GM12878 (cell line): ENCODE data around the gene POU5F1. TPM values are rescaled to one million over a fixed set of nuclear protein-coding genes. Genes with fewer than 3 reads are reported as not detected.

ENCODE experiments used
- BACH1 ChIP-seq: fragments of 450-650 bp; IDR thresholded peaks from 2 replicates; pipeline ENCODE4 v1.6.1; 2017; ENCODE audit warnings: mild to moderate bottlenecking, borderline replicate concordance
- BCL11A ChIP-seq: IDR thresholded peaks from 2 replicates; pipeline ENCODE4 v1.6.1; 2011; ENCODE audit warnings: low read depth, low read length
- CBFB ChIP-seq: IDR thresholded peaks from 2 replicates; pipeline ENCODE4 v1.6.1; 2016; ENCODE audit warnings: antibody characterized with exemption, low read depth
- CHD1 ChIP-seq: IDR thresholded peaks from 2 replicates; pipeline ENCODE4 v1.6.1; 2012; ENCODE audit warnings: low read depth, low read length, improper control_type of control experiment
- HDGF ChIP-seq: fragments of 450-650 bp; IDR thresholded peaks from 2 replicates; pipeline ENCODE4 v1.6.1; 2016; ENCODE audit warnings: antibody characterized with exemption
- NFYA ChIP-seq: IDR thresholded peaks from 2 replicates; pipeline ENCODE4 v1.6.1; 2011; ENCODE audit warnings: low read depth, mild to moderate bottlenecking, low read length, improper control_type of control experiment, borderline replicate concordance
- PAX5 ChIP-seq: IDR thresholded peaks from 2 replicates; pipeline ENCODE4 v1.6.1; 2011; ENCODE audit warnings: low read depth, low read length, borderline replicate concordance
- SMC3 ChIP-seq: IDR thresholded peaks from 2 replicates; pipeline ENCODE4 v1.6.1; 2011; ENCODE audit warnings: low read length, improper control_type of control experiment, borderline replicate concordance
- SRF ChIP-seq, 2 experiments: IDR thresholded peaks; 2 replicates each; pipeline ENCODE4 v1.6.1; 2011; ENCODE audit warnings: low read depth in 2 of 2, low read length in 2 of 2, mild to moderate bottlenecking in 1 of 2, moderate library complexity in 1 of 2
- SUZ12 ChIP-seq: fragments of 200-600 bp; sonication (generic); IDR thresholded peaks from one replicate; pipeline ENCODE4 v1.6.1; 2018; ENCODE audit warnings: antibody characterized with exemption, mild to moderate bottlenecking; ENCODE audit not compliant: unreplicated experiment
- TBL1XR1 ChIP-seq: IDR thresholded peaks from 2 replicates; pipeline ENCODE4 v1.6.1; 2012; ENCODE audit warnings: low read depth, low read length, improper control_type of control experiment
- polyA plus RNA-seq, 11 experiments: library from polyadenylated mRNA; depleted of rRNA in 4 of 11; unstranded in 6 of 11; stranded (reverse) in 5 of 11; fragments of >200 nt; fragmentation: Nextera tagmentation in 4 of 11; fragmentation: Illumina TruSeq in 1 of 11; extraction: Ambion mirVana in 4 of 11; extraction: Trizol in 1 of 11; gene quantifications; 1 replicate in 1 of 11; 2 replicates in 10 of 11; pipeline versions ENCODE4 v1.2.1 to v1.2.3, GENCODE V29; 2011 to 2016; ENCODE audit warnings: inconsistent platforms in 2 of 11, missing spikeins in 2 of 11, low read depth in 1 of 11
- total RNA-seq, 4 experiments: library from RNA; depleted of rRNA in 3 of 4; stranded (reverse); fragments of >200 nt in 3 of 4; fragmentation: Illumina TruSeq in 1 of 4; extraction: Trizol in 1 of 4; gene quantifications; 2 replicates each; pipeline versions ENCODE4 v1.2.1 to v1.2.3, GENCODE V29; 2013 to 2021
- TF ChIP-seq, protein P1 (sequence below): IDR thresholded peaks from 2 replicates; pipeline ENCODE4 v1.6.1; 2011; ENCODE audit warnings: low read depth, mild to moderate bottlenecking, low read length, moderate library complexity, borderline replicate concordance; ENCODE audit errors: extremely low read depth
- TF ChIP-seq, protein P2 (sequence below): IDR thresholded peaks from 2 replicates; pipeline ENCODE4 v1.6.1; 2011; ENCODE audit warnings: low read depth, low read length, improper control_type of control experiment, borderline replicate concordance
- TF ChIP-seq, protein P3 (sequence below), 3 experiments: IDR thresholded peaks in 2 of 3; conservative IDR thresholded peaks in 1 of 3; 2 replicates each; pipeline ENCODE4 v1.5.1; 2011; ENCODE audit warnings: low read depth in 3 of 3, low read length in 3 of 3, mild to moderate bottlenecking in 3 of 3, control low read depth in 2 of 3, moderate library complexity in 2 of 3, inconsistent platforms in 1 of 3, mixed read lengths in 1 of 3; ENCODE audit not compliant: control insufficient read depth in 2 of 3, insufficient read depth in 1 of 3; ENCODE audit errors: extremely low read depth in 1 of 3
- TF ChIP-seq, protein P4 (sequence below): fragments of 450-650 bp; IDR thresholded peaks from 2 replicates; pipeline ENCODE4 v1.6.1; 2016; ENCODE audit warnings: mild to moderate bottlenecking
- TF ChIP-seq, protein P5 (sequence below): fragments of 450-650 bp; IDR thresholded peaks from 2 replicates; pipeline ENCODE4 v1.6.1; 2017; ENCODE audit warnings: mild to moderate bottlenecking
- TF ChIP-seq, protein P6 (sequence below): fragments of 450-650 bp; IDR thresholded peaks from 2 replicates; pipeline ENCODE4 v1.6.1; 2017; ENCODE audit warnings: borderline replicate concordance

Gene POU5F1
- total and polyA plus RNA-seq, 10 of the 15 experiments (the other 5 are each of a cell fraction or from before 2014, with no cell fraction given): 1.4 to 5.5 (median 3.2) TPM

DNA sequence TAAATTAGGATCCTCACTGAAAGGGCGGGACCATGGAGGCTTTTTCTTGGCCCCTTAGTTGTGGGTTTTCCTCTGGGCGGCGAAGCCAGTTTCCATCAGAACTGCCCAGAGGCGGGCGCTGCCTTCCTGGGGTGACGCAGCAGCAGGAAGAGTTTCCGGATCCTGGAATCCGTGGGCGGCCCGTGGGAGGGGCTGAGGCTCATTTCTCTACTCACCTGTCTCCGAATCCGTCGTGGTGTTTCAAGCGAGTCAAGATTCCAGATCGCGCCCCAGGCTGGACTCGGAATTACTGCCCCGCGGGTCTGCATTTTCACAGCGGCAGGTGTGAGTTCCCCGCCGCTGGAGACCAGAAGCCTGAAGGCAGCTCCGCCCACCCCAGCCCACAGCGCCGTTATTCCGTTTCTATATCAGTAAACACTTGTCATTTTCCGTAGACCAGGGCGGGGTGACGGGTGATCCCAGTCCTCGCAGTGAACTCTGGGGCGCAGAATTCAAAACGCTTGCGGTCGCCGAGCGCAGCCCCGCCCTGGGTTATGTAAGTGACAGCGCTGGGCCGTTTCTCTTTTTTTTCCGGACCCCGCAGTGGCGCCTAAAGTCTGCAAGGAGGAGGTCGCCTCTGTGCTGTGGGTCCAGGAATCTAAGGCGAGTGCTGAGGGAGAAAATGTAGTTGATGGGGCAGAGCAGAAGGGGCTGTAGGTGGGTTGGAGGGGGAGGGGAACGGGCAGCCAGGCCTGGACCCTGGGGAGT is 27.2 kb upstream of the POU5F1 start (continued):
- TF ChIP-seq CBFB (peak; percentile 89), PAX5 (no peak), NFYA (no peak), SUZ12 (no peak), BACH1 (peak; percentile 63; the same call in 1 of the 2 replicates), CHD1 (0 out of 2 replicates have a peak, but pooled peaks have one; percentile 25), BCL11A (no peak), SRF (IDR thresholded peaks at IDR 0.05; ENCODE audit: low read depth in 2 of 2, low read length in 2 of 2) (0 out of 4 replicates have a peak, but pooled peaks of 1 of the 2 experiments have one; percentile 23), TBL1XR1 (no peak), SMC3 (no peak), HDGF (no peak)
- TF ChIP-seq, protein P1, sequence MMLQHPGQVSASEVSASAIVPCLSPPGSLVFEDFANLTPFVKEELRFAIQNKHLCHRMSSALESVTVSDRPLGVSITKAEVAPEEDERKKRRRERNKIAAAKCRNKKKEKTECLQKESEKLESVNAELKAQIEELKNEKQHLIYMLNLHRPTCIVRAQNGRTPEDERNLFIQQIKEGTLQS: no peak
- TF ChIP-seq, protein P2, sequence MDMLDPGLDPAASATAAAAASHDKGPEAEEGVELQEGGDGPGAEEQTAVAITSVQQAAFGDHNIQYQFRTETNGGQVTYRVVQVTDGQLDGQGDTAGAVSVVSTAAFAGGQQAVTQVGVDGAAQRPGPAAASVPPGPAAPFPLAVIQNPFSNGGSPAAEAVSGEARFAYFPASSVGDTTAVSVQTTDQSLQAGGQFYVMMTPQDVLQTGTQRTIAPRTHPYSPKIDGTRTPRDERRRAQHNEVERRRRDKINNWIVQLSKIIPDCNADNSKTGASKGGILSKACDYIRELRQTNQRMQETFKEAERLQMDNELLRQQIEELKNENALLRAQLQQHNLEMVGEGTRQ: no peak
- TF ChIP-seq, protein P3, sequence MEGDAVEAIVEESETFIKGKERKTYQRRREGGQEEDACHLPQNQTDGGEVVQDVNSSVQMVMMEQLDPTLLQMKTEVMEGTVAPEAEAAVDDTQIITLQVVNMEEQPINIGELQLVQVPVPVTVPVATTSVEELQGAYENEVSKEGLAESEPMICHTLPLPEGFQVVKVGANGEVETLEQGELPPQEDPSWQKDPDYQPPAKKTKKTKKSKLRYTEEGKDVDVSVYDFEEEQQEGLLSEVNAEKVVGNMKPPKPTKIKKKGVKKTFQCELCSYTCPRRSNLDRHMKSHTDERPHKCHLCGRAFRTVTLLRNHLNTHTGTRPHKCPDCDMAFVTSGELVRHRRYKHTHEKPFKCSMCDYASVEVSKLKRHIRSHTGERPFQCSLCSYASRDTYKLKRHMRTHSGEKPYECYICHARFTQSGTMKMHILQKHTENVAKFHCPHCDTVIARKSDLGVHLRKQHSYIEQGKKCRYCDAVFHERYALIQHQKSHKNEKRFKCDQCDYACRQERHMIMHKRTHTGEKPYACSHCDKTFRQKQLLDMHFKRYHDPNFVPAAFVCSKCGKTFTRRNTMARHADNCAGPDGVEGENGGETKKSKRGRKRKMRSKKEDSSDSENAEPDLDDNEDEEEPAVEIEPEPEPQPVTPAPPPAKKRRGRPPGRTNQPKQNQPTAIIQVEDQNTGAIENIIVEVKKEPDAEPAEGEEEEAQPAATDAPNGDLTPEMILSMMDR (IDR thresholded peaks at IDR 0.05 in 2 of 3, conservative IDR thresholded peaks at IDR 0.05 in 1 of 3; ENCODE audit: control insufficient read depth in 2 of 3, extremely low read depth in 1 of 3, insufficient read depth in 1 of 3, low read depth in 3 of 3, low read length in 3 of 3): no peak
- TF ChIP-seq, protein P4, sequence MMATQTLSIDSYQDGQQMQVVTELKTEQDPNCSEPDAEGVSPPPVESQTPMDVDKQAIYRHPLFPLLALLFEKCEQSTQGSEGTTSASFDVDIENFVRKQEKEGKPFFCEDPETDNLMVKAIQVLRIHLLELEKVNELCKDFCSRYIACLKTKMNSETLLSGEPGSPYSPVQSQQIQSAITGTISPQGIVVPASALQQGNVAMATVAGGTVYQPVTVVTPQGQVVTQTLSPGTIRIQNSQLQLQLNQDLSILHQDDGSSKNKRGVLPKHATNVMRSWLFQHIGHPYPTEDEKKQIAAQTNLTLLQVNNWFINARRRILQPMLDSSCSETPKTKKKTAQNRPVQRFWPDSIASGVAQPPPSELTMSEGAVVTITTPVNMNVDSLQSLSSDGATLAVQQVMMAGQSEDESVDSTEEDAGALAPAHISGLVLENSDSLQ: peak; percentile 92
- TF ChIP-seq, protein P5, sequence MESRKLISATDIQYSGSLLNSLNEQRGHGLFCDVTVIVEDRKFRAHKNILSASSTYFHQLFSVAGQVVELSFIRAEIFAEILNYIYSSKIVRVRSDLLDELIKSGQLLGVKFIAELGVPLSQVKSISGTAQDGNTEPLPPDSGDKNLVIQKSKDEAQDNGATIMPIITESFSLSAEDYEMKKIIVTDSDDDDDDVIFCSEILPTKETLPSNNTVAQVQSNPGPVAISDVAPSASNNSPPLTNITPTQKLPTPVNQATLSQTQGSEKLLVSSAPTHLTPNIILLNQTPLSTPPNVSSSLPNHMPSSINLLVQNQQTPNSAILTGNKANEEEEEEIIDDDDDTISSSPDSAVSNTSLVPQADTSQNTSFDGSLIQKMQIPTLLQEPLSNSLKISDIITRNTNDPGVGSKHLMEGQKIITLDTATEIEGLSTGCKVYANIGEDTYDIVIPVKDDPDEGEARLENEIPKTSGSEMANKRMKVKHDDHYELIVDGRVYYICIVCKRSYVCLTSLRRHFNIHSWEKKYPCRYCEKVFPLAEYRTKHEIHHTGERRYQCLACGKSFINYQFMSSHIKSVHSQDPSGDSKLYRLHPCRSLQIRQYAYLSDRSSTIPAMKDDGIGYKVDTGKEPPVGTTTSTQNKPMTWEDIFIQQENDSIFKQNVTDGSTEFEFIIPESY: no peak
- TF ChIP-seq, protein P6, sequence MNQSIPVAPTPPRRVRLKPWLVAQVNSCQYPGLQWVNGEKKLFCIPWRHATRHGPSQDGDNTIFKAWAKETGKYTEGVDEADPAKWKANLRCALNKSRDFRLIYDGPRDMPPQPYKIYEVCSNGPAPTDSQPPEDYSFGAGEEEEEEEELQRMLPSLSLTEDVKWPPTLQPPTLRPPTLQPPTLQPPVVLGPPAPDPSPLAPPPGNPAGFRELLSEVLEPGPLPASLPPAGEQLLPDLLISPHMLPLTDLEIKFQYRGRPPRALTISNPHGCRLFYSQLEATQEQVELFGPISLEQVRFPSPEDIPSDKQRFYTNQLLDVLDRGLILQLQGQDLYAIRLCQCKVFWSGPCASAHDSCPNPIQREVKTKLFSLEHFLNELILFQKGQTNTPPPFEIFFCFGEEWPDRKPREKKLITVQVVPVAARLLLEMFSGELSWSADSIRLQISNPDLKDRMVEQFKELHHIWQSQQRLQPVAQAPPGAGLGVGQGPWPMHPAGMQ: no peak
